Measurements from ENCODE around the gene RSRC1.
"Not testable (repeated sequence)": the region's sequence is repeated elsewhere in the genome, so short reads cannot be mapped to it uniquely, and the experiment has no call there.

The RSRC1 gene

GRCh38 chr3:158505117-158505516, 395.2 kb downstream of the RSRC1 start:
- no peak for DNase-seq (ENCODE audit: low spot score)
- TF ChIP-seq, protein P1, sequence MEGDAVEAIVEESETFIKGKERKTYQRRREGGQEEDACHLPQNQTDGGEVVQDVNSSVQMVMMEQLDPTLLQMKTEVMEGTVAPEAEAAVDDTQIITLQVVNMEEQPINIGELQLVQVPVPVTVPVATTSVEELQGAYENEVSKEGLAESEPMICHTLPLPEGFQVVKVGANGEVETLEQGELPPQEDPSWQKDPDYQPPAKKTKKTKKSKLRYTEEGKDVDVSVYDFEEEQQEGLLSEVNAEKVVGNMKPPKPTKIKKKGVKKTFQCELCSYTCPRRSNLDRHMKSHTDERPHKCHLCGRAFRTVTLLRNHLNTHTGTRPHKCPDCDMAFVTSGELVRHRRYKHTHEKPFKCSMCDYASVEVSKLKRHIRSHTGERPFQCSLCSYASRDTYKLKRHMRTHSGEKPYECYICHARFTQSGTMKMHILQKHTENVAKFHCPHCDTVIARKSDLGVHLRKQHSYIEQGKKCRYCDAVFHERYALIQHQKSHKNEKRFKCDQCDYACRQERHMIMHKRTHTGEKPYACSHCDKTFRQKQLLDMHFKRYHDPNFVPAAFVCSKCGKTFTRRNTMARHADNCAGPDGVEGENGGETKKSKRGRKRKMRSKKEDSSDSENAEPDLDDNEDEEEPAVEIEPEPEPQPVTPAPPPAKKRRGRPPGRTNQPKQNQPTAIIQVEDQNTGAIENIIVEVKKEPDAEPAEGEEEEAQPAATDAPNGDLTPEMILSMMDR (IDR thresholded peaks at IDR 0.05; ENCODE audit: extremely low read depth, missing control alignments), result no peak

DNA sequence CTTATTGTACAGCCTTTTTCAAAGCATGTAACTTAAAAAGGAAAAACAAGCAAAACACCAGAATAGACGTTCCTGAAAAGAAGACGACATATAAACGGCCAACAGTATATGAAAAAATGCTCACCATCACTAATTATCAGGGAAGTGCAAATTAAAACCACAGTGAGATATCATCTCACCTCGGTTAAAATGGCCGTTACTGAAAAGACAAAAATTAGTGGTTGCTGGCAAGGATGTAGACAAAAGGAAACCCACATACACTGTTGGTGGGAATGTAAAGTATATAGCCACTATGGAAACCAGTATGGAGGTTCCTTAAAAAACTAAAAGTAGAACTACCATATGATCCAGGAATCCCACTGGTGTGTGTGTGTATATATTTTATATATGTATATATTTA, 396.6 kb downstream of the RSRC1 start:
- DNase-seq (ENCODE audit: low spot score), result no peak
- TF ChIP-seq, protein P1 (IDR thresholded peaks at IDR 0.05; ENCODE audit: extremely low read depth, missing control alignments), result no peak

- DNase-seq (ENCODE audit: low spot score), result no peak
- TF ChIP-seq, protein P1 (IDR thresholded peaks at IDR 0.05; ENCODE audit: extremely low read depth, missing control alignments), result no peak
Observed at GRCh38 chr3:158508481-158508880, 398.6 kb downstream of the RSRC1 start.

- no peak for DNase-seq (ENCODE audit: low spot score)
- TF ChIP-seq, protein P1 (IDR thresholded peaks at IDR 0.05; ENCODE audit: extremely low read depth, missing control alignments), result no peak
Observed at GRCh38 chr3:158509891-158510290, 400.0 kb downstream of the RSRC1 start.

DNA sequence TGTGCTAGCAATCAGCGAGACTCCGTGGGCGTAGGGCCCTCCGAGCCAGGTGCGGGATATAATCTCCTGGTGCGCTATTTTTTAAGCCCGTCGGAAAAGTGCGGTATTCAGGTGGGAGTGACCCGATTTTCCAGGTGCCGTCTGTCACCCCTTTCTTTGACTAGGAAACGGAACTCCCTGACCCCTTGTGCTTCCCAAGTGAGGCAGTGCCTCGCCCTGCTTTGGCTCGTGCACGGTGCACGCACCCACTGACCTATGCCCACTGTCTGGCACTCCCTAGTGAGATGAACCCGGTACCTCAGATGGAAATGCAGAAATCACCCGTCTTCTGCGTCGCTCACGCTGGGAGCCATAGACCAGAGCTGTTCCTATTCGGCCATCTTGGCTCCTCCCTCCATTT, 406.8 kb downstream of the RSRC1 start:
- not testable (repeated sequence) for DNase-seq (ENCODE audit: low spot score)

DNA sequence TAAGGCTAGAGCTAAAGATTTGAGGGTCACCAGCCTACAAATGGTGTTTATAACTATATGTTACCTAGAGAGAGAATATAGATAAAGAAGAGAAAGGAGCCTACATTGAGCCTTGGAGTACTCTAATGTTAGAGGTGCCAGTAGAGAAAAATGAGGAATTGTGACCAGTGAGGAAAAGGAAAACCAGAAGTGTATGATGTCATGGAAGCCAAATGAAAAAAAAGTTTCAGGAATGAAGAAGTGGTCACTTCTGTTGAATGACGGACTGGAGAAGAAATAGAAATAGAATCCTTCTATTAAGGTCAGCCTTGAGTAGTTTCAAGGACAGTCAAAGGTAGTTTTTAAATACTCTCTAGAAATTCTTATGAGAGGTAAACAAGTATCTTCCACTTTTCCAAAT, 409.9 kb downstream of the RSRC1 start:
- DNase-seq (ENCODE audit: low spot score), result no peak
- TF ChIP-seq, protein P1 (IDR thresholded peaks at IDR 0.05; ENCODE audit: extremely low read depth, missing control alignments), result no peak

DNA sequence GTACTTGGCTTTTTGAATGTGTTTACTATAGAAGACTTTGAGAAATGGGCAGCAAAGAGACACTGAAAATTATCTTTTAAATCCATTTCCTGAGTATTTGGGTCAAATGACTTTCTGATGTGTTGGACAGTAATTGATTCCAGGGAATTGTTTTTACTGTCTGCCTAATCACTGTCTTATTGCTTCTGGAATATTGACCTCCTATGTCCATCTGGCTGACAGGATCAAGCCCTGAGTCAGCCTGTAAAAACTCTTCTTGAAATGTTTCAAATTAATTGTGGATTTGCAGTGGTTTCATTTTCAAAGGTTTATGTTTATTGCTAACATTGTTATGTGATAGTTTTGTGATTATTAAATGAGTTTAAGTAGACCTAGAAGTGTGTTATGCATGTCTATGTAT, 410.5 kb downstream of the RSRC1 start:
- TF ChIP-seq, protein P1 (IDR thresholded peaks at IDR 0.05; ENCODE audit: extremely low read depth, missing control alignments), result no peak
- DNase-seq (ENCODE audit: low spot score), result no peak

- DNase-seq (ENCODE audit: low spot score), result no peak
- TF ChIP-seq, protein P1 (IDR thresholded peaks at IDR 0.05; ENCODE audit: extremely low read depth, missing control alignments), result no peak
Observed at GRCh38 chr3:158522221-158523136, 412.6 kb downstream of the RSRC1 start.
